HG03442 (cell line): Measurements from ENCODE around the gene METTL8.

ENCODE experiments used
- ATAC-seq: cut with Tn5 transposase; IDR thresholded peaks from one replicate; pipeline ENCODE4 v1.9.1; 2021; ENCODE audit warnings: mild to moderate bottlenecking, moderate library complexity; ENCODE audit not compliant: unreplicated experiment

Gene METTL8

DNA sequence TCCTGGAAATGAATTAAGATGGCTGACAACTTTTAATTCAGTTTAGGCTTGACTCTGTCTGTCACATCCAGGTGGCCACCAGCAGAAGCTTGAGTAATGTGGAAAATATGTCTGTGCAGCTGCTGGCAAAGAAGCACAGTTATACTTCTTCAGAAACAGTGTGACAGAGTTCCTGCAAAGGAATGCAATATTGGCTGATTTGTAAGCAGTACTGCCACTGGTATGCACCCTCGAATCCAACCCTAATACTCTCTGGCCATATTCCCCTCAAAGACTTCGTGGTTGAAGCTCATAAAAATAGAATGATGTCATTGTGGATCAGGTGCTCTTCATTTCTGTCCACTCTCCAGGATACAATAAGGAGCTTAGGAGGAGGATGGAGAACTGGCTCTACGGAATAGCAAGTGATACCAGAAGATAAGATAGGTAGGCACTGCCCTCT lies 86.2 kb downstream of the METTL8 start:
- no peak for ATAC-seq

DNA sequence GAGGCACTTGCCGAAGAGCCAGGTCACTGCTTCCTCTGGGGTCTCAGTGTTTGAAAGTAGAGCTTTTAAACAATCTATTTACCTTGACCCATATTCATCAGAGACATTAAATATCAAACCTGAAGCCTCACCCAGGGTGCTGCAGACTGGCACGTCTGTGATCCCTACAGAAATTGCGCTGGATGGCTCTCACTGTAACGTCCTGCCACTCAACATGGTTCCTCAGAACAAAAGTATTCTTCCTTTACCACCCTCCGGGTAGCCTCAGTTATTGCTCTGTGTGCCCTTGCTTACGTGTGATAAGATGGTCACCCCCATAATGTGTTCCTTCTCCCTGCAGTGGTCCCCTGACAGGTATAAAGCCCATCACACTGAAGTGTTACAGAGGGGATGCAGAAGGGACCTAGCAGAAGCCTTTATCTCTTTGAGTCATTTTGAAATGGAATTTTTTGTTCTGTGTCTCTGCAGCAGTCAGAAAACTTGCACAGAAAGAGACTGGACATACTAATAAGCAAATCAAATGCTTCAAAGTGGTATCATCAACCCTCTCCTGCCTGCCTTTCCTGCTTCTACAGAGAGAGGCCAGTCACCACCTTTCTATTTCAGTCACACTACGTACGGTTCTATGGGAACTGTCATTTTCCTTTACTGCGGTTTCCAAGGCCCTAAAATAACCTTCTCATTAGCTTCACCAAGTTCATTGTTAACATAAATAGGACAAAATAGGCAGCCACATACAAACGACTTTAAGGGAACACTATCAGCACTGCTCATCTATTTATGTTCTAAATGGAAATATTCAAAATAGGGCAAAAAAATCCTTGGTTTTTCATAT lies 86.8 kb downstream of the METTL8 start:
- ATAC-seq, result peak; percentile 66

DNA sequence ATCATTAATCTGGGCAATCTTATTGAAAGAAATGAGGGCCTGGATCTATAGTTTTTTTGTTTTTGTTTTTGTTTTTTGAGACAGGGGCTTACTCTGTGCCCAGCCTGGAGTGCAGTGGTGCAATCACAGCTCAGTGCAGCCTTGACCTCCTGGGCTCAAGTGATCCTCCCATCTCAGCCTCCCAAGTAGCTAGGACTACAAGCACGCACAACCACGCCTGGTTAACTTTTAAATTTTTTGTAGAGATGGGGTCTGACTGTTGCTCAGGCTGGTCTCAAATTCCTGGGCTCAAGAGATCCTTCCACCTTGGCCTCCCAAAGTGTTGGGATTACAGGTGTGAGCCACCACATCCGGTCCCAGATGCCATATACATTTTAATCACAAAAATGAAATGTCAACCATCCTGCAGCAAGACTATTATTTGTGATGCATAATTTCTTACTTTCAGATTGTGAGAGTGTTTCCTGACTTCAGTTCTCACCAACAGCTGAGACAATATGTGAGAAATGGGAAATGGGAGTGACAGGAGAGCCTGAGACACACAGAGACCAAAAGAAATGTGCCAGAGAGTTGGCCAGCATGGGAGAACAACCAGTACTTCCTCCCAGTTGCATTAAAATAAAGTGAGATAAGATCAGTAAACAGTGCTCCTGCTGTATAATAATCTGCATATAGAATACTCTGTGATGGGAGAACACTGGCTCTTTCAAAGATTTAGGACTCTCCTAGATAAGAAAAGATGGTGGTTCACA lies 87.6 kb downstream of the METTL8 start:
- no peak for ATAC-seq

DNA sequence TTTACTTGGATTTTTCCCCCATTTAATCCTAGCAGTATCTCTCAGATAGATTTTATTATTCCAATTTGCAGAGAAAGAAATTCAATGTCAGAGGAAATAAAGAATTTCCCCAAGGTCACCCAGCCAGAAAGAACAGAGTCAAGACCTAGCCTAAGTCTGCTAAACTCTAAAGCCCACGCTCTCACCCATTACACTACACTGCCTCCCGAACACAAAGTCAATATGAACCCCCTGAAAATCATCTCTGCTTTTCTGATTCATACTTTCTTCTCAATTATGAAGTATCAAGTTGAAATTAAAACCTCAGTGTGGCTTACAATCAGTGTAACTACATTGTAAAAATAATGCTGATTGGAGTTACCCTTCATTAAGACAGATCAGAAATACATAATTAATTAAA lies 89.6 kb downstream of the METTL8 start:
- ATAC-seq, result no peak

DNA sequence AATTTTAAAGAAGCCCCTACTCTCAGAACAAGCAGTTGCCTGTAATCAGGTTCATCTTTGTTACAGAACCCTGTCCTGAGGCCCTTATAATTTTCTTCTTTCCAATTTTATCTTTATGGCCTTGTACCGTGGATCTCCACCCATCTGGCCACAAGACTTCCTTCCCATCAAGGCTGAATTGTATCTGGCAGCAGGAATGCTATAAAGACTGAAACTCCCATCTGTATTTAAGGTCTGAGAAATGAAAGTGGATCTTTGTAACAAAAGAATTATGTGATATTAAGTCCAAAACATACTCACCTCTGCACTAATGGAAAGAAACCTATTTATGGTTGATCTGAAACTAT lies 91.8 kb downstream of the METTL8 start:
- no peak for ATAC-seq

GRCh38 chr2:171341394-171342066 lies 92.3 kb downstream of the METTL8 start:
- no peak for ATAC-seq

DNA sequence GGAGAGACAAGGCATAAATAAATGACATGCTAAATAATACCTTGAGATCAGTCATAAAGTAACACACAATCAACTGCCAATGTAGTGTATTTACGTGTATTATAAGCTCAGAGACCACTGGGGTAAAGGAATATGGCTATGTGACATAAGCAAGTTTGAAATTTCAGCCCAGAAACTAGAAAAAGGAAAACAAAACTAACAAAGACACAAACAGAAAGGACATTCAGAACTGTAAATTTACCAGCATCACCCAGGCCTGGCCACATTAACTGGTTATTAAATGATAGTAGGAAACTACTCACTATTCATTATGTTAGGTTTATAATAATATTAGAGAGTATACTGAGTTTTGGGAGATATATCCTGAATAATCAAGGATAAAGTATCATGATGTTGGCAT lies 98.8 kb downstream of the METTL8 start:
- no peak for ATAC-seq

- no peak for ATAC-seq
These were observed 99.6 kb downstream of the METTL8 start for GRCh38 chr2:171334171-171334570.

- ATAC-seq, result no peak
These were observed 103.4 kb downstream of the METTL8 start for GRCh38 chr2:171330155-171330956.

- no peak for ATAC-seq
These were observed 106.7 kb downstream of the METTL8 start for GRCh38 chr2:171327043-171327496.

- ATAC-seq, result peak; percentile 62
These were observed 107.8 kb downstream of the METTL8 start for GRCh38 chr2:171325886-171326585.

- ATAC-seq, result no peak
These were observed 109.7 kb downstream of the METTL8 start for GRCh38 chr2:171323971-171324528.

DNA sequence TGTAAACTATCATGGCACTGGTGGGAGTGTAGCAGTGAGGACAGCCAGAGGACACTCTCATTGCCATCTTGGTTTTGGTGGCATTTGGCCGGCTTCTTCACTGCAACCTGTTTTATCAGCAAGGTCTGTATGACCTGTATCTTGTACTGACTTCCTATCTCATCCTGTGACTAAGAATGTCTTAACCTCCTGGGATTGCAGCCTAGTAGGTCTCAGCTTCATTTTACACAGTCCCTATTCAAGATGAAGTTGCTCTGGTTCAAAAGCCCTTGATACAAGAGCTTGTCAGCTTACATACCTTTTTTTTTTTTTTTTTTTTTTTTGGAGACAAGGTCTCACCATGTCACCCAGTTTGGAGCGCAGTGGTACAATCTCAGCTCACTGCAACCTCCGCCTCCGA lies 110.9 kb downstream of the METTL8 start:
- no peak for ATAC-seq

DNA sequence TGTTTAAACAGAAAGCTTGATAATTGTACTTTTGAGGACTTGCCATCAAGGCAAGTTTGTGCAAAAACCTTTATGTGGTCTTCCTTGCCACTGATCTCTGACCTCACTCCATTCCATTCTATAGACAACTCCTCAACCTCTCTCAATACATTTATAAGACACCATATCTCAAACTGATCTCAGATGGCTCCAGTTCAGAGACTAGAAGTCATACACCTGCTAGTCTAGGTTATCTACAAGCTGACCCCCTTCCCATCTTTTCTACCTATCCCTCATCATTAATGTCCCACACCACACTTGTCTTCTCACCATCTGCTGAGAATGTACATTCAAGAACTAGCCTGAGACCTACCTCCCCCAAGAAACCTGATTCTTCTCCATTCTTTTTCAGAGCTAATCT lies 113.1 kb downstream of the METTL8 start:
- ATAC-seq, result no peak

- peak; percentile 34 for ATAC-seq
These were observed 113.6 kb downstream of the METTL8 start for GRCh38 chr2:171320208-171320621.

GRCh38 chr2:171319164-171319810 lies 114.5 kb downstream of the METTL8 start:
- peak; percentile 51 for ATAC-seq

DNA sequence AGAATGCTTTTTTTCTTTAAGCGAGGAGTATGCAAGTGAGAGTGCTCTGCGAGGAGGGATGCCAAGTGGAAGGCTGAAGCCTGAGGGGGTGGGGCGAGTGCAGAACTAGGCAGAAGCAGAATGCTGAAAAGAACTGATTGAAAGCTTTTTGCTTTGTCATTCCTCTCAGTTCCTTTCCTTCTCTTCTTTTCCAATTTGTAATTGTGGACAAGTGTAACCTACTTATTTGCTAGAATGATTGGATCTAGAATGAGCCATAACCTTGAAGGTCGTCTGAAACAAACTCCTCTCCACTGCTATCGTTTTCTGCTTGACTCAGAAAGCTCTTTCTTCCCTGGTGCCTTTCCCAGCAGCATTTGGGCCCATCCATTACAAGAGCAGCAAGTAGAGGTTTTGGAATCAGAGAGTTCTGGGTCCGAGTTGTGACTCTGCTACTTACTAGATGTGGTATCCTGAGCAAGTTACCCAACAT lies 115.3 kb downstream of the METTL8 start:
- ATAC-seq, result no peak

DNA sequence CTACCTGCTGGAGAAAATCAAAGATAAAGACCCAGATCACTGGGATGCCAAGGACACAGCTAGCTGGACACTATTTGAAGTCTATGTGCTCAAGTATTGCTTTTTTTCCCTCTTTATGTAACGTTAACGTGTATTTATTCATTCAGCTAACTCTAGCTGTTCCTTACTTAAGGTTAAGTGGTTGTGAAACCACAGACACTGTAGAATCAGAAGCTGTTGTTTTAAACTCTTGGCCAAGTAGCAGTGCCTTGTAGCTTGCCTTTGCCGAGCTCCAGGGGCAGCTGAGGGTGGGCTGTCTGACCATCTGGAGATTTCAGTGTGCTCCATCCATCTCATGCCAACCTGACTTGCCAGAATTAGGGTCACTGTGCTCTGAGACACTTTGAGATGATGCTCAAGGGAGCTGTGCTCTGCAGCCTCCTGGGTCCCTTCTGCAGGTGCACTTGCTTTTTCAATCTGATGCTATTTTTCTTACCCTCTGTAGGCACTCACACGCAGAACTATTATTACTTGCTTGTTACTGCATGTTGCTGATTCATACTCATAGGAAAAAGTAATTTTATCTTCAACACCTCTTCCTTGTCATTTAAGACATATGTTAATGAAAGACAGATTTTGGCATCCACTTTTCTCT lies 116.2 kb downstream of the METTL8 start:
- ATAC-seq, result peak; percentile 23
